ENCODE results near the gene MAN1A1.

MAN1A1 gene

DNA sequence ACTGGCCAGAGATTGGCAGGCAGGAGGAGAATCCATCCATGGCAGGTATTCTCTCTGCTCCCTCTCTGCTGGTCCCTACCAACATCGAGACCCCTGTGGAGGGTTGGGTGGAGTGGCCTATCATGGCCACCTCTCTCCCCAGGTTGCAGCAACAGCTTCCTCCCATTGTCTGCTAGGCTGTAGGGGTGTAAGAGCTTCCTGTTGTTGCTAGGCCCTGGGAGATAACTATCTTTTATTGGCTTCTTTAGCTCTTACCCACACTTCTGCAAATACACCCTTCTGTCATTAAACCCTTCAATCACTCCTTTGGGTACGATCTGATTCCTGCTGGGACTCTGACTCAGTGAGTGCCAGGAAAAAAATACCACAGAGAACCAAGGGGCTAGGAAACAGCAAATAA lies 204.4 kb downstream of the MAN1A1 start:
- DNase-seq (ENCODE audit: low read depth, low spot score): no peak

DNA sequence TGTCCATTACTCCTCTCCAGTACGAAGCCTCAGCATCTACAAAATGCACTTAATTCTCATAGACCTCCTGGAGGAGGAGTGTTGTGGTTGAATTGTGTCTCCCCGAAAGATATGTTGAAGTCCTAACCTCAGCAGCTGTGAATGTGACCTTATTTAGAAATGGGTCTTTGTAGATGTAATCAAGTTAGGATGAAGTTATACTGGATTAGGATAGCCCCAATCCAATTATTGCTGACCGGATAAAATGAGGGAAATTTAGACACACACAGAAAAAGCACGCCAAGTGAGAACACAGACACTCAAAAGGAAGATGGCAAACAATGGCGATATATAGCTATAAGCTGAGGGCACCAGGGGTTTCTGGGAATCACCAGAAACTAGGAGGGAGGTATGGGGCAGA lies 206.9 kb downstream of the MAN1A1 start:
- DNase-seq (ENCODE audit: low read depth, low spot score): no peak

- no peak for DNase-seq (ENCODE audit: low read depth, low spot score)
These were observed 207.5 kb downstream of the MAN1A1 start for GRCh38 chr6:119142041-119142440.

GRCh38 chr6:119140196-119141140 lies 209.1 kb downstream of the MAN1A1 start:
- no peak for DNase-seq (ENCODE audit: low read depth, low spot score)

DNA sequence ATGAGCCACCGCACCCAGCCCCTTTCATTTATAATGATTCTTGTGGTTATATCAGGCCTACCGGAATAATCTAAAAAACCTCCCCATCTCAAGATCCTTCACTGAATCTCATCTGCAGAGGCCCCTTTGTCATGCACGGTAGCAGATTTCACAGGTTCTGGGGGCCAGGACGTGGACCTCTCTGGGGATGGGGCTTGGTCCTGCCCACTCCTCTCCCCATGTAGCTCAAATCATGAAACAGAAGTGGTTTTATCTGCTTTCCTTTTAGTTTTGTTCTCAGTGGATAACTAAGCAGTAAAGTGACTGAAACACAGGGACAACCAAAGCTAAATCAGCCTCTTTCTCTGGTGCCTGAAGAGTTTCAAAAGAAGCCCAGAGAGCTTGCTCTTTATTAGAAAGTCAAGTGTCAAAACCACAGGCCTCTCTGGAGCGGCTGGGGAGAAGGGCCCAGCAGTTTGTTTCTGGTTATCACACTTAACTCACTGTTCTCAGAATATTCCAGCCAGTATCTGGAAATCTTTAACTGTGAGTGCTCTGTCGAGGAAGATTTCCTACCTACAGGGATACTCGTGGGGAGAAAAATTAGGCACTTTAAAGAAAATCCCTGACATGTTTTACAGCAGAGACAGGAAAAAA lies 210.5 kb downstream of the MAN1A1 start:
- no peak for DNase-seq (ENCODE audit: low read depth, low spot score)

DNA sequence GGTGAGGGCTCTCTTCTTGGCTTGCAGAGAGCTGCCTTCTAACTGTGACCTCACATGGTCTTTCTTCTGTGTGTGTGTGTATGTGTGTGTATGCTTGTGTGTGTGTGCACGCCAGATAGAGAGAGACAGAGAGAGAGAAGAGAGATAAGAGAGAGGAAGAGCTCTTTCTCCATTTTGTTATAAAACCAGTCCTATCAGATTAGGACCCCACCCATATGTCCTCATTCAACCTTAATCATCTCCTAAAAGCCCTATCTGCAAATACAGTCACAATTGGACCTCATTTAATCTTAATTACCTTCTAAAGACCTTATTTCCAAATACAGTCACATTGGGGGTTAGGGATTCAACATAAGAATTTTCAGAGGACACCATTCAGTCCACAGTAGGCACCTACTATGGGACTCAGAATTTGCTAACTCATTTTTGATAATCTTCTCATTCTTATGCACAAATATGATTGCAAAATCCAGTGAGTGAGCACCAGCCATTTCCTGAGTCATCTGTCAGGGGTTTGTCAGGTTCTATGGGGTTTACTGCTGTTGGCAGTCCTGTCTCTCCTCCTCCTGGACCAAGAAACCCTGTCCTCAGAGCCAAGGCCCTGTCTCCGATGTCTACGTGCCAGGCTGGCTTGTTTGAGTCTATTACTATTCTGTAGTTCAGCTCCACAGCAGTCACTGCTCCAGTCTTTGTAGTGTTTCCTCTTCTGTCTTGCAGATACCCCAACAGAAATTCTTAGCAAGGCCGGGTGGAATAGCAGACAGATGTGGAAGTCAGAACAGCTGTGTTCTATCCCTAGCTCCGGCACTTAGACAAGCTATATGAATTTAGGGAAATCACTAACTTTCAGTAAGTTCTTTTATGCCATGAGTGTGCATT lies 212.1 kb downstream of the MAN1A1 start:
- no peak for DNase-seq (ENCODE audit: low read depth, low spot score)

- DNase-seq (ENCODE audit: low read depth, low spot score): no peak
These were observed 214.8 kb downstream of the MAN1A1 start for GRCh38 chr6:119134752-119135151.

DNA sequence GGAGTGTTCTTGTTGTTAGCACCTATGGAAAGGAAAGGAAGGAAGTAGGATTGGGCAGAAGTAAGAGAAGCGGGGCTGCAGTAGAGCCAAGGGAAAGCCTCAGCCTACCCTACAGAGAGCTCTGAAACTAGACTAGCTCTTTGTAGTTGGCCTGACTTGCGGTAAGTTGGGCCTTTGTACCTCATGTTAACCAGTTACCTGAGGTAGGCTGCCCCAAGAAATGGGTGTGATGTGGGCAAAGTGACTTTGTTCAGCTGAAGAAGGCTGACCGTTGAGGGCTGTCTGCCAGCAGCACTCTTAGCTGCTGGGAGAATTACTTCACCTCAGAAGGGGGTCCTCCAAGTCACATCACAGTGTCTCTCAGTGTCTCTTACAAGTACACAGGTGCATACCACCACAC lies 216.2 kb downstream of the MAN1A1 start:
- DNase-seq (ENCODE audit: low read depth, low spot score): no peak

GRCh38 chr6:119132261-119132981 lies 217.1 kb downstream of the MAN1A1 start:
- DNase-seq (ENCODE audit: low read depth, low spot score): no peak

- DNase-seq (ENCODE audit: low read depth, low spot score): no peak
These were observed 219.5 kb downstream of the MAN1A1 start for GRCh38 chr6:119129968-119130484.

DNA sequence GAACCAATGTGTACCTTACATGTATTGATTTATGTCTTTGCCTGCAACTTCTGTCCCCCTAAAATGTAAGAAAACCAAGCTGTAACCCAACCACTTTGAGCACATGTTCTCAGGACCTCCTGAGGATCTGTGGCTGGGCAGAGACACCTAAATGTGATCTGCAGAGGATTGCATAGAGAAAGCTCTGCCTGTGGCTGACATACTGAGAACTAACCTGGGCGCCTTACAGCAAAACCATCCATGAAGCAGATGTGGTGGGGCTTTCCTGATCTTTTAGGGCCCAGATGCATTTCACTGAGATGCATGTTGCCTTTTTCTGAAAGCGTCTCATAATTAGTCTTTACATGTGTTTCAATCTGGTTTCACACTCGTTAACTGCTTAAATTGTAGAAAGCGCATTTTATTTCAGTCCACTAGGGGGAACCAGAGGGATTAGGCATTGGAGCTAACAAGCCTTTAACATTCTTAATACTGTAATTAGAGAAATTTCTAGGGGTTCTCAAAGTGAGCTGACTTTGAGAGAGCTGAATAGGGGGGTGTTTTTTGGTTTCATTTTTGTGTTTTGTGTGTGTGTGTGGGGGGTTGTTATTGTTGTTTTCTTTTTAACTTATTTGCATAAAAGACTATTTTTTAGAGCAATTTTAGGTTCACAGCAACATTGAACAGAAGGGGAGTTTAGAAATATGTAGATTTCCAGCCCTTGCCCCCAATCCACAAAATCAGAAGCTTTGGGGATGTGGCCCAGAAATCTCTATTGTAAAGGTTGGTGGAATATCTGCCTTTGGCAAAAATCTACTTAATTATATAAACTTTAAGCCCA lies 220.2 kb downstream of the MAN1A1 start:
- DNase-seq (ENCODE audit: low read depth, low spot score): peak; percentile 16

- DNase-seq (ENCODE audit: low read depth, low spot score): no peak
These were observed 221.2 kb downstream of the MAN1A1 start for GRCh38 chr6:119128252-119128912.

DNA sequence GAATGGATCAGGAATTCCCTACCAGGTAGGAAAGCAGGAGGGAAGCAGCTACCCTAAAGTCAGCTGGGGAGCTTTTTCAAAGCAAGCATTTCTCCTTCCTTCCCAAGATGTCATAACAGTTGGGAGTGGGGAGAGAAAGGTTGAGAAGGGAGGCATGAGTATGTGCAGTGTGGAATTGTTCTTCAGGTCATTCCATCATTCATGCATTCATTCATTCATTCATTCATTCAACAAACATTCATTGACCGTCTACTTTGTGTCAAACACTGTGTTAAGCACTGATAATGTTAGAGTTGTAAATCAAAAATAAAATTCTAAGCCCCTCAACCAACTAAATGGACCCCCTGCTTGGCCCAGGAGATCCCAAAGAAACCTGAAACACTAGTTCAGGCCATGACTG lies 221.9 kb downstream of the MAN1A1 start:
- DNase-seq (ENCODE audit: low read depth, low spot score): no peak
